HuH-7 (cell line): ENCODE results near the gene LIMS2.

Source experiments
- DNase-seq: peaks from one replicate; pipeline ENCODE4 v3.0.0; 2011; ENCODE audit warnings: low spot score

Gene LIMS2

GRCh38 chr2:127599211-127599610 lies 76.1 kb downstream of the LIMS2 start:
- no peak for DNase-seq

- no peak for DNase-seq
These were observed 76.6 kb downstream of the LIMS2 start for GRCh38 chr2:127598711-127599110.

- no peak for DNase-seq
These were observed 77.3 kb downstream of the LIMS2 start for GRCh38 chr2:127597984-127598380.

GRCh38 chr2:127597046-127597983 lies 78.0 kb downstream of the LIMS2 start:
- DNase-seq: no peak

- no peak for DNase-seq
These were observed 78.9 kb downstream of the LIMS2 start for GRCh38 chr2:127596311-127597045.

- no peak for DNase-seq
These were observed 81.2 kb downstream of the LIMS2 start for GRCh38 chr2:127594116-127594591.

GRCh38 chr2:127593228-127594115 lies 81.9 kb downstream of the LIMS2 start:
- DNase-seq: no peak

- DNase-seq: no peak
These were observed 82.5 kb downstream of the LIMS2 start for GRCh38 chr2:127592761-127593227.

GRCh38 chr2:127591221-127591923 lies 84.0 kb downstream of the LIMS2 start:
- peak; percentile 95 for DNase-seq

GRCh38 chr2:127590386-127591190 lies 84.7 kb downstream of the LIMS2 start:
- no peak for DNase-seq

GRCh38 chr2:127589841-127590240 lies 85.5 kb downstream of the LIMS2 start:
- no peak for DNase-seq

GRCh38 chr2:127589358-127589757 lies 86.0 kb downstream of the LIMS2 start:
- no peak for DNase-seq
